Renal cortex interstitium (tissue), 15 donors: ENCODE measurements around the gene MLLT1. TPM values are rescaled to one million over a fixed set of nuclear protein-coding genes. Genes with fewer than 3 reads are reported as not detected.
"Not testable (repeated sequence)": the region's sequence is repeated elsewhere in the genome, so short reads cannot be mapped to it uniquely, and the experiment has no call there.

Experiments used
- DNase-seq, 11 donors: peaks; one replicate each; pipeline ENCODE4 v3.0.0-alpha.2; 2013; ENCODE audit warnings: low read depth in 9 of 11, low spot score in 4 of 11; ENCODE audit errors: extremely low read depth in 1 of 11
- long read RNA-seq, 16 experiments: transcript quantifications; one replicate each; lab custom pipeline, GENCODE V29; 2026
- polyA plus RNA-seq, 3 donors: library from polyadenylated mRNA; unstranded; fragments of 120-200 nt; gene quantifications; one replicate each; pipeline ENCODE4 v1.2.1, GENCODE V29; 2013; ENCODE audit not compliant: insufficient read length in 3 of 3

The MLLT1 gene
- polyA plus RNA-seq, result 100 to 1,000 TPM in 2 of 3 donors, 10 to 100 TPM in 1; 70.2 to 116 (median 102) TPM
- long read RNA-seq, donor 1, full-length matches to known transcripts, result 10 of 23 reads
- long read RNA-seq, donor 1, partial matches to known transcripts, result 13 of 23 reads
- long read RNA-seq, donor 1, other reads (novel, unspliced or antisense), result 0 of 23 reads
- long read RNA-seq, donor 2, transcript MLLT1-202 (6 exons, 637 nt), result major isoform, 9 of 18 reads
- long read RNA-seq, donor 2, partial matches to known transcripts, result 9 of 18 reads
- long read RNA-seq, donor 2, other reads (novel, unspliced or antisense), result 0 of 18 reads
- long read RNA-seq, donor 3, full-length matches to known transcripts, result 12 of 17 reads
- long read RNA-seq, donor 3, partial matches to known transcripts, result 5 of 17 reads
- long read RNA-seq, donor 3, other reads (novel, unspliced or antisense), result 0 of 17 reads
- long read RNA-seq, donor 4, full-length matches to known transcripts, result 12 of 12 reads
- long read RNA-seq, donor 4, partial matches to known transcripts, result 0 of 12 reads
- long read RNA-seq, donor 4, other reads (novel, unspliced or antisense), result 0 of 12 reads
- long read RNA-seq, donor 5, result 0 reads
- long read RNA-seq, donor 6, full-length matches to known transcripts, result 9 of 33 reads
- long read RNA-seq, donor 6, partial matches to known transcripts, result 24 of 33 reads
- long read RNA-seq, donor 6, other reads (novel, unspliced or antisense), result 0 of 33 reads
- long read RNA-seq, donor 7, full-length matches to known transcripts, result 10 of 22 reads
- long read RNA-seq, donor 7, partial matches to known transcripts, result 12 of 22 reads
- long read RNA-seq, donor 7, other reads (novel, unspliced or antisense), result 0 of 22 reads
- long read RNA-seq, donor 8, result 0 reads
- long read RNA-seq, donor 9, full-length matches to known transcripts, result 16 of 21 reads
- long read RNA-seq, donor 9, partial matches to known transcripts, result 5 of 21 reads
- long read RNA-seq, donor 9, other reads (novel, unspliced or antisense), result 0 of 21 reads
- long read RNA-seq, donor 10, partial matches to known transcripts, result 15 of 19 reads
- long read RNA-seq, donor 10, other reads (novel, unspliced or antisense), result 0 of 19 reads
- long read RNA-seq, donor 11, full-length matches to known transcripts, result 11 of 11 reads
- long read RNA-seq, donor 11, partial matches to known transcripts, result 0 of 11 reads
- long read RNA-seq, donor 11, other reads (novel, unspliced or antisense), result 0 of 11 reads
- long read RNA-seq, donor 12, full-length matches to known transcripts, result 7 of 7 reads
- long read RNA-seq, donor 12, partial matches to known transcripts, result 0 of 7 reads
- long read RNA-seq, donor 12, other reads (novel, unspliced or antisense), result 0 of 7 reads
- long read RNA-seq, donor 13, result 0 reads
- long read RNA-seq, donor 14, full-length matches to known transcripts, result 8 of 8 reads
- long read RNA-seq, donor 14, partial matches to known transcripts, result 0 of 8 reads
- long read RNA-seq, donor 14, other reads (novel, unspliced or antisense), result 0 of 8 reads
- long read RNA-seq, donor 15, transcript MLLT1-202 (6 exons, 637 nt), result major isoform, 6 of 6 reads
- long read RNA-seq, donor 15, partial matches to known transcripts, result 0 of 6 reads
- long read RNA-seq, donor 15, other reads (novel, unspliced or antisense), result 0 of 6 reads
- long read RNA-seq, donor 16, full-length matches to known transcripts, result 42 of 95 reads
- long read RNA-seq, donor 16, partial matches to known transcripts, result 53 of 95 reads
- long read RNA-seq, donor 16, other reads (novel, unspliced or antisense), result 0 of 95 reads

GRCh38 chr19:6279931-6280591 is at the start of gene MLLT1:
MLLT1 (minus strand) TSS chr19:6279975; CDS start chr19:6279784, 191 bp downstream.
- DNase-seq, result peak; percentile 79 to 96 (median 93)

GRCh38 chr19:6326815-6327214 is 47.0 kb upstream of the MLLT1 start:
- no peak for DNase-seq

GRCh38 chr19:6325614-6326013 is 45.8 kb upstream of the MLLT1 start:
- DNase-seq, result no peak

GRCh38 chr19:6324757-6325156 is 45.0 kb upstream of the MLLT1 start:
- no peak for DNase-seq

GRCh38 chr19:6322284-6322683 is 42.5 kb upstream of the MLLT1 start:
- DNase-seq, result no peak

GRCh38 chr19:6319376-6319775 is 39.6 kb upstream of the MLLT1 start:
- no peak for DNase-seq

GRCh38 chr19:6318772-6319171 is 39.0 kb upstream of the MLLT1 start:
- no peak for DNase-seq

- not testable (repeated sequence) for DNase-seq
Measured at GRCh38 chr19:6315646-6316045, 35.9 kb upstream of the MLLT1 start.

GRCh38 chr19:6313398-6313969 is 33.7 kb upstream of the MLLT1 start:
- DNase-seq, result no peak

- DNase-seq, result no peak
Measured at GRCh38 chr19:6312018-6312417, 32.2 kb upstream of the MLLT1 start.

- DNase-seq, result no peak
Measured at GRCh38 chr19:6298413-6298812, 18.6 kb upstream of the MLLT1 start.

- no peak for DNase-seq
Measured at GRCh38 chr19:6297202-6297601, 17.4 kb upstream of the MLLT1 start.

- DNase-seq, result no peak
Measured at GRCh38 chr19:6292006-6292405, 12.2 kb upstream of the MLLT1 start.

GRCh38 chr19:6288737-6289136 is 9.0 kb upstream of the MLLT1 start:
- no peak for DNase-seq

- DNase-seq, result no peak
Measured at GRCh38 chr19:6287269-6287885, 7.6 kb upstream of the MLLT1 start.

GRCh38 chr19:6286676-6287075 is 6.9 kb upstream of the MLLT1 start:
- no peak for DNase-seq

GRCh38 chr19:6282393-6282792 is 2.6 kb upstream of the MLLT1 start:
- DNase-seq, result not testable (repeated sequence)
